ENCODE results near the gene NFRKB.

The NFRKB gene

GRCh38 chr11:129922674-129923073 is 27.3 kb upstream of the NFRKB start:
- 0 out of 2 replicates have a peak, but pooled peaks have one; percentile 6 for TF ChIP-seq CTCF (IDR thresholded peaks at IDR 0.05; ENCODE audit: low read depth, low read length)
- H3K4me3 ChIP-seq (ENCODE audit: low read depth, low read length): no peak overlapping the region

GRCh38 chr11:129918361-129918760 is 23.0 kb upstream of the NFRKB start:
- H3K4me3 ChIP-seq (ENCODE audit: low read depth, low read length): no peak overlapping the region
- TF ChIP-seq CTCF (IDR thresholded peaks at IDR 0.05; ENCODE audit: low read depth, low read length): no peak

- no peak for TF ChIP-seq CTCF (IDR thresholded peaks at IDR 0.05; ENCODE audit: low read depth, low read length)
- H3K4me3 ChIP-seq (ENCODE audit: low read depth, low read length): no peak overlapping the region
Measured at GRCh38 chr11:129917231-129917630, 21.9 kb upstream of the NFRKB start.

- no peak overlapping the region for H3K4me3 ChIP-seq (ENCODE audit: low read depth, low read length)
- no peak for TF ChIP-seq CTCF (IDR thresholded peaks at IDR 0.05; ENCODE audit: low read depth, low read length)
Measured at GRCh38 chr11:129911298-129911697, 15.9 kb upstream of the NFRKB start.

- TF ChIP-seq CTCF (IDR thresholded peaks at IDR 0.05; ENCODE audit: low read depth, low read length): no peak
- H3K4me3 ChIP-seq (ENCODE audit: low read depth, low read length): no peak overlapping the region
Measured at GRCh38 chr11:129910360-129910759, 15.0 kb upstream of the NFRKB start.

- TF ChIP-seq CTCF (IDR thresholded peaks at IDR 0.05; ENCODE audit: low read depth, low read length): no peak
- H3K4me3 ChIP-seq (ENCODE audit: low read depth, low read length): no peak overlapping the region
Measured at GRCh38 chr11:129905402-129905801, 10.0 kb upstream of the NFRKB start.

- peak overlapping the region; percentile 93 for H3K4me3 ChIP-seq (ENCODE audit: low read depth, low read length)
- no peak for TF ChIP-seq CTCF (IDR thresholded peaks at IDR 0.05; ENCODE audit: low read depth, low read length)
Measured at GRCh38 chr11:129896062-129896461, 684 bp upstream of the NFRKB start.
